Activated B cell treated with CpG ODN at 0.5 μM for 24 hours (primary cell): ENCODE measurements around the gene COL17A1. TPM values are rescaled to one million over a fixed set of nuclear protein-coding genes. Genes with fewer than 3 reads are reported as not detected.

Source experiments
- ATAC-seq: fragments of 200-7000 bp; cut with Tn5 transposase; one replicate; pipeline ENCODE4 v1.10.0; 2021; ENCODE audit warnings: low read depth, mild to moderate bottlenecking, moderate library complexity
- CTCF ChIA-PET: fragments of 350-600 bp; sonication (Branson Sonifier 250); formaldehyde crosslinking; loops from one replicate; lab custom pipeline; 2021; ENCODE audit warnings: antibody characterized with exemption; lab: Charles Lee
- POLR2A ChIA-PET: fragments of 350-600 bp; sonication (Branson Sonifier 250); formaldehyde crosslinking; loops from one replicate; lab custom pipeline; 2021; ENCODE audit warnings: antibody characterized with exemption; lab: Charles Lee
- DNase-seq: peaks from one replicate; pipeline ENCODE4 v3.0.0; 2022
- H3K27ac Mint-ChIP-seq: one replicate; pipeline ENCODE4 v1.8.0; 2020; ENCODE audit warnings: mixed read lengths
- H3K27me3 Mint-ChIP-seq: one replicate; pipeline ENCODE4 v1.8.0; 2021; ENCODE audit warnings: mixed read lengths
- H3K36me3 Mint-ChIP-seq: one replicate; pipeline ENCODE4 v1.8.0; 2021; ENCODE audit warnings: low read depth, mixed read lengths
- H3K4me1 Mint-ChIP-seq: one replicate; pipeline ENCODE4 v1.8.0; 2021; ENCODE audit warnings: mixed read lengths
- H3K4me3 Mint-ChIP-seq: one replicate; pipeline ENCODE4 v1.8.0; 2020; ENCODE audit warnings: mild to moderate bottlenecking, mixed read lengths
- H3K9me3 Mint-ChIP-seq: one replicate; pipeline ENCODE4 v1.8.0; 2020; ENCODE audit warnings: mixed read lengths
- intact Hi-C: fragments of 100-400 bp; cut with micrococcal nuclease; formaldehyde crosslinking; loops from one replicate; pipeline ENCODE4 v1.15.1; 2024
- total RNA-seq: library from RNA; stranded (reverse); gene quantifications from 2 replicates; pipeline ENCODE4 v1.2.3, GENCODE V29; 2022
- TF ChIP-seq, protein P1 (sequence below): fragments of 200-600 bp; IDR thresholded peaks from one replicate; pipeline ENCODE4 v1.8.0; 2022; ENCODE audit warnings: antibody characterized with exemption, mild to moderate bottlenecking

COL17A1 gene
- total RNA-seq, 1 donor from 2014 or later: not detected

DNA sequence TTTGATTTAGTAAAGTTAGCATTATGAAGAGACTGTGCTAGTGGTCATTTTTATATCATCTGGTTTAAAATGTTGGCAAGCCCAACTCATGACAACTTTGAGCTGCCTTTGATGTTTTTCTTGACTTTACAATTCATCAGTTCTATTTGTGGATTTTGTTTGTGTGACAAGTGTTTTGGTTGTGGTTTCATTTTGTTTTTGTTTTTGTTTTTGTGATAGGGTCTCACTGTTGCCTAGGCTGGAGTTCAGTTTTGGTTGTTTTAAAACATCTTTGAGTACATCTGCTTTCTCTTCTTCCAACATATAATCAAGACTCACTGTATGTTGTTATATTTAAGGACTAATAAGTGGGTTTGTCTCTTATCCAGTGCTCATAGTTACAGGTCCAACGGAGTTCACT lies 18.7 kb upstream of the COL17A1 start:
- H3K27ac Mint-ChIP-seq: no peak overlapping the region
- peaks cover 3% of the 10 kb centered on the region for H3K27me3 Mint-ChIP-seq
- no peaks in the 10 kb centered on the region for H3K9me3 Mint-ChIP-seq
- CTCF ChIA-PET: no interaction called here
- no peak overlapping the region for H3K4me3 Mint-ChIP-seq
- no peaks in the 10 kb centered on the region for H3K4me1 Mint-ChIP-seq
- no peaks in the 10 kb centered on the region for H3K36me3 Mint-ChIP-seq
- ATAC-seq (no peak), DNase-seq (no peak)
- intact Hi-C loops: no loop called here
- POLR2A ChIA-PET: no interaction called here
- TF ChIP-seq, protein P1, sequence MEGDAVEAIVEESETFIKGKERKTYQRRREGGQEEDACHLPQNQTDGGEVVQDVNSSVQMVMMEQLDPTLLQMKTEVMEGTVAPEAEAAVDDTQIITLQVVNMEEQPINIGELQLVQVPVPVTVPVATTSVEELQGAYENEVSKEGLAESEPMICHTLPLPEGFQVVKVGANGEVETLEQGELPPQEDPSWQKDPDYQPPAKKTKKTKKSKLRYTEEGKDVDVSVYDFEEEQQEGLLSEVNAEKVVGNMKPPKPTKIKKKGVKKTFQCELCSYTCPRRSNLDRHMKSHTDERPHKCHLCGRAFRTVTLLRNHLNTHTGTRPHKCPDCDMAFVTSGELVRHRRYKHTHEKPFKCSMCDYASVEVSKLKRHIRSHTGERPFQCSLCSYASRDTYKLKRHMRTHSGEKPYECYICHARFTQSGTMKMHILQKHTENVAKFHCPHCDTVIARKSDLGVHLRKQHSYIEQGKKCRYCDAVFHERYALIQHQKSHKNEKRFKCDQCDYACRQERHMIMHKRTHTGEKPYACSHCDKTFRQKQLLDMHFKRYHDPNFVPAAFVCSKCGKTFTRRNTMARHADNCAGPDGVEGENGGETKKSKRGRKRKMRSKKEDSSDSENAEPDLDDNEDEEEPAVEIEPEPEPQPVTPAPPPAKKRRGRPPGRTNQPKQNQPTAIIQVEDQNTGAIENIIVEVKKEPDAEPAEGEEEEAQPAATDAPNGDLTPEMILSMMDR: no peak

DNA sequence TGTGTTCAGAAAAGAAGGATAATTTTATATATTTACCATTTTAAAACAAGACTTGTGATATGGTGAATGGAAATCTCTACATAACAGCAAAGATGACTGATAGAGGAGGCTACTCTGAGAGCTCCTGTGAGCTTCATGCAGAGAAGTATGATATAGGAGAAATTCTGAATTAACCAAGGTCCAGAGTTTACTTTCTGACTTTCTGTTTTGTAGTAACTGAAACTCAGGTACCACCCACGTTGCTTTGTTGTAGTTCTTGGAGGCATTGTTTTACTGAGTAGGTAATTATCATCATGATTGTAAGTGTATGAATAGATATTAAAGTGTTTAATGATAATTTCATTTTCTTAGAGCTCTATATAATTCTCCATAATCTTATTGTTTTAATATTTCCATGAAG lies 18.3 kb upstream of the COL17A1 start:
- Mint-ChIP-seq H3K4me1 (no peaks in the 10 kb centered on the region), H3K27me3 (peaks cover 7% of the 10 kb centered on the region), H3K36me3 (no peaks in the 10 kb centered on the region), H3K4me3 (no peak overlapping the region), H3K27ac (no peak overlapping the region), H3K9me3 (no peaks in the 10 kb centered on the region)
- ATAC-seq (no peak), DNase-seq (no peak)
- TF ChIP-seq, protein P1: no peak
- CTCF ChIA-PET: no interaction called here
- POLR2A ChIA-PET: no interaction called here
- intact Hi-C loops: no loop called here

DNA sequence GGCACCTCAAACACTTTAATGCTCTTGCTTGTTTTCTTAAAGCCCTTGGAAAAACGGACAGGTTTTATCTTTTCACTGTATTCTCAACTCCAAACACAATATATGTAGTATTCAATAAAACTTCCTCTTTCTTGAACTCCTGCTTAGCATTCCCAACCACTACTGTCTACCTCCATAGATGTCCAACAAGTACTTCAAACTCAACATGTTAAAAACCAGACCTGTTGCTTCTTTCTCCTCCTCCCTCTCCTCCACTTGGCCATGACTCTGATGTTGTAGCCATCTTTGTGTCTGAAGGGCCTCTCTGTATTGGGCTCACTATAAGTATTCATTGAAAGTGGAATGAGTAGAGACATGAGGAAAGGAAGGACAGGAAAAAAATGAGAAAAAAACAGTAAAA lies 16.2 kb upstream of the COL17A1 start:
- Mint-ChIP-seq H3K36me3 (peaks cover 2% of the 10 kb centered on the region), H3K27ac (no peak overlapping the region), H3K4me1 (no peaks in the 10 kb centered on the region), H3K9me3 (peaks cover 2% of the 10 kb centered on the region), H3K27me3 (peaks cover 13% of the 10 kb centered on the region), H3K4me3 (no peak overlapping the region)
- ChIA-PET POLR2A (interaction anchor here (0.6 kb wide), 1 partner anchor 62 kb away, joined by 5 read pairs; no protein-coding TSS in a partner anchor), CTCF (no interaction called here)
- TF ChIP-seq, protein P1: no peak
- no peak for DNase-seq
- intact Hi-C loops: no loop called here
- ATAC-seq: no peak

GRCh38 chr10:104100795-104101194 lies 15.1 kb upstream of the COL17A1 start:
- ATAC-seq: no peak
- ChIA-PET POLR2A (interaction anchor here (2.4 kb wide), 1 partner anchor 21 kb away, joined by 5 read pairs; the partner anchor contains the start of gene SFR1), CTCF (no interaction called here)
- DNase-seq: no peak
- Mint-ChIP-seq H3K4me3 (no peak overlapping the region), H3K9me3 (peaks cover 5% of the 10 kb centered on the region), H3K27ac (no peak overlapping the region), H3K36me3 (peaks cover 2% of the 10 kb centered on the region), H3K4me1 (no peaks in the 10 kb centered on the region), H3K27me3 (peaks cover 20% of the 10 kb centered on the region)
- TF ChIP-seq, protein P1: no peak
- intact Hi-C loops: no loop called here

- POLR2A ChIA-PET: interaction anchor here (0.6 to 2.4 kb wide), 2 partner anchors 22 to 327 kb away, joined by 4 to 5 read pairs; partner anchors contain the start of gene SFR1
Observed at GRCh38 chr10:104099941-104100340, 14.3 kb upstream of the COL17A1 start.

More at GRCh38 chr10:104099941-104100340, 14.3 kb upstream of the COL17A1 start:
- TF ChIP-seq, protein P1: no peak
- ATAC-seq: no peak
- intact Hi-C loops: no loop called here
- CTCF ChIA-PET: no interaction called here
- H3K9me3 Mint-ChIP-seq: peaks cover 5% of the 10 kb centered on the region
- DNase-seq: no peak
- H3K4me1 Mint-ChIP-seq: no peaks in the 10 kb centered on the region
- H3K27me3 Mint-ChIP-seq: peaks cover 19% of the 10 kb centered on the region
- no peak overlapping the region for H3K4me3 Mint-ChIP-seq
- peaks cover 2% of the 10 kb centered on the region for H3K36me3 Mint-ChIP-seq
- H3K27ac Mint-ChIP-seq: no peak overlapping the region
